Measurements from ENCODE around the gene RALGAPB.
A peak's percentile ranks its signal among the peaks of the same experiment; 100 is the strongest.
"Not testable (repeated sequence)": the region's sequence is repeated elsewhere in the genome, so short reads cannot be mapped to it uniquely, and the experiment has no call there.

RALGAPB gene

DNA sequence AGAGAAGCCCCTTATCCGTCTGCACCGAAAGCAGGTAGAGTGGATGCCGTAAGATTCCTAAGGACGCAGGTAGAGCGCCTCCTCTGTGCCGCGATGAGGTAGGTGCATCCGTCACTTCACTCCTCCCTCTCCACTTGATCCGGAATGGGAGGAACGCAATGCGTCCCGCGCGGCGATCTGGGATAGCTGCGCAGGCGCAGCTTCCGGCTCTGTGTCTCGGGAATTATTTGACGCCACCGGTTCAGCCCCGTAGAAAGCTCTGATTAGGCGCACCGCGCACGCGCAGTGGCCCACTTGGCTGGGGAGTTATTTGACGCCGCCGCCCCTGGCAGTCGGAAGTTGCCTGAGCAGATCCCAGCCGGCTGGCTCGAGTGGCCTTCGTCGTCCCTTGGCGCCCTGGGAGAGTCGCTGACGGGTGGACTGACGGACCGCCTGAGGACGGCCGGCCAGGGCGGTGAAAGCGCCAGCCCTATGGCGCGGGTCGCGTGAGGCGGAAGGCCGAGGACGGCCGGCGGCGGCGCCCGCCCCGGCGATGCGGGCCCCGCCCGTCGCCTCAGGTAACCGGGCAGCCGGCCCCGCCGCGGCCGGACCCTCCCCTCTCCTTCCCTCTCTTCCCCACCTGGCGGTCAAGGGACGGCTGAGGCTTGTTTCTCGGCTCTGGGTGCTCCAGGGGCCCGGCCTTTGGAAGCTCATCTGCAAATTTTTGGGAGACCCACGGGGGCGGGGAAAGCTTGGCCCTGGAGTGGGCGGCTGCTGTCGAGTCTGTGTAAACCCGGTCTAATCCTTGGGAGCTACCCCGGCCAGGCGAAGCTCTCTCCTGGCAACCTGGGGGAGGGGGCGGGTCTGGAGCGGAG lies at the start of gene RALGAPB:
Gene RALGAPB, plus strand, starts transcription at position 331 of the 854 bp plus-strand sequence. CDS start 15,590 bp downstream, outside the sequence.
- DNase-seq = peak; percentile 94 to 97 (median 96)

DNA sequence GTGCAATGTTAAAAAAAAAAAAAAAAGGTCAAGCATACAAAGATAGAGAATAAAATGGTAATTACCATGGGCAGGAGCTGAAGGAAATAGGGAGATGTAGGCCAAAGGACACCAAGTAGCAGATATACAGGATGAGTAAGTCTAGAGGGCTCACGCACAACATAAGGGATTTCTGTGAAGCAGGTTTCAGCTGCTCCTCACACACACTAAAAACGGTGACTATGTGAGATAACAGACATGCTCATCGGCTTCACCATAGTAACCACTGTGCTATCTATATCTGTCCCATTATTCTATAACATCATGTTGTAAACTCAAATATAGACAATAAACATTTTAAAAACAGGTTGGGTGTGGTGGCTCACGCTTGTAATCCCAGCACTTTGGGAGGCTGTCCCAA lies 49.1 kb upstream of the RALGAPB start:
- no peak for DNase-seq

DNA sequence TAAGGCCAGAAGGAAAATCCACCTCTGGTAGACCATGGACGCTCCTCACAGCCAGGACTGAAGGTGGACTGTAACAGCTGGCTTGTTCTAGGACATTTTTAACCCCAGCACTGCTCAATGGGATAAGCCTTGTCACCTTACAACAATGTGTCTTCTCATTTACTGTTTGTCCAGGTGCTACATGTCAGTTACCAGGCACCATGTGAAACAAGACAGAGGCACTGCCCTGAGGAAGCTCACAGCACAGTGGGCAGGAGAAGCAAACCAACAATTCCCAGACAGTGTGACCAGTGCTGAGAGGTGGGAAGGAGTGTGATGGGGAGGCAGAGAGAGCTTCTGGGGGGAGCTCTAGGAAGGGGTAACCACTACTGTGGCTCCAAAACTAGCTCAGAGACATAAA lies 48.2 kb upstream of the RALGAPB start:
- DNase-seq = no peak

DNA sequence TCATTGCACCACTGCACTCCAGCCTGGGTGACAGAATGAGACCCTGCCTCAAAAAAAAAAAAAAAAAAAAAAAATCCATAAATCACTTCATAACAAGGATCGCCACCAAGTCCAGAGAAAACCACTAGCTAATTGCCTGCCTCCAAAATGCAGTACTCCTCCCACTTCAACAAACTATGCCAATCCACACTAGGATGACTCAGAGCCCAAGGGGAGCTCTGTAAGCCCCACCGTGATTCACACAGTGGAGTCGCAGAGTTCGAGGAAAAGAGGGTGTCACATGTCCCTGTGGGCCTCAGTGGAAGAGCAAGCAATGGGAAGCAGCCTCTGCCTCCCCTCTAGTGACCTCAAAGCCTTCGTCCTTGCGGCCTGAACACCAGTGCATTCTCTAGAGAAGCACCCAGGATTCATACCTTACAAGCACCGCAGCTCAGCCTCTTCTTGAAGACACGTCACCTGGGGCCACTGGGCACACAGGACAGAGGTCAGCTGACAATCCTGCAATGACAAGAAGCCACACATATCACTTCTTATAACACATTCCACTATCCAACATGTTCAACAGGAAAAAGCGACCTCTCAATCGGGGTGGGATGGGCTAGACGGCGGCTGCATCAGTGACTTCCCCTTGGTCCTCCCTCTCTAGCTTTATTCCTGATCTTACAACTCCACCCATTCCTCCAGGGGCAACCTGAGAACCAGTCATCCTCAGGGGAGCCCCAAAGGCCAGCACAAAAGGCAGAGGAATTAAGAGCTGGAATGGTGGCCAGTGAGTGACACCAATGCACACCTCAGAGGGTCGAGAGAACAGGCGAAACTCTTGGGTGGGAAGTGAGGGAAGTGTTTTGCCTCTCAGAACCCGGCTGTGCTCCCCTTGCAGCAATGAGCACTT lies 46.4 kb upstream of the RALGAPB start:
- no peak for DNase-seq

DNA sequence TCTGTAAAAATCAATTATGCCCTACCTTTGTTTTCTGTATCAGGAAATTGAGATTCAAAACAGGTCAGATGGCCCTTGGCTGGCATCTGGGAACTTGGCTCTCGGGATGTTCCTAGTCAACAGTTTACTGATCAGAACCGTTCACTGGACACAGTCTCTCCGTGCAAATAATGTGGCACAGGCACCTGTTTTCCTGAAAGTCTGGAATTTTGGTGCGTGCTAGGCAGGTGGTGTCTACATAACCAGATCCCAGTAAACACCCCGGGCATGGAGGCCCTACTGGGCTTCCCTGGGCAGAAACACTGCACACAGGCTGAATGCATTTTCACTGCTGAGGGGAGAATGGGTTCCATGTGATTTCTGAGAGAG lies 45.0 kb upstream of the RALGAPB start:
- DNase-seq = no peak

DNA sequence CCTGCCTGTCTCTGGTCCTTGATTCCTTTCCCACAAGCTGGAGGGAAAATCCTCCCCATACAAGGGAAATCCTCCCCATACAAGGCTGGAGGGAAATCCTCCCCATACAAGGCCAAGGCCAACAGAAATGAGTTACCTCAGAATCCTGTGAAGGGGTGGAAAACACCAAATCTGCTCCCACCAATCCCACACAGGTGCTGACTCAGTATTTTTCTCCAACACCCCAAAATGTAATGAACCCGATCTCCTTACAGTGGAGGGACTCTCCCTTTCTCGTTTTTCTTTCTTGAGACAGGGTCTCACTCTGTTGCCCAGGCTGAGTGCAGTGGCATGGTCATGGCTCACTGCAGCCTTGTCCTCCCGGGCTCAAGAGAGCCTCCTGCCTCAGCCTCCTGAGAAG lies 43.8 kb upstream of the RALGAPB start:
- DNase-seq = no peak

DNA sequence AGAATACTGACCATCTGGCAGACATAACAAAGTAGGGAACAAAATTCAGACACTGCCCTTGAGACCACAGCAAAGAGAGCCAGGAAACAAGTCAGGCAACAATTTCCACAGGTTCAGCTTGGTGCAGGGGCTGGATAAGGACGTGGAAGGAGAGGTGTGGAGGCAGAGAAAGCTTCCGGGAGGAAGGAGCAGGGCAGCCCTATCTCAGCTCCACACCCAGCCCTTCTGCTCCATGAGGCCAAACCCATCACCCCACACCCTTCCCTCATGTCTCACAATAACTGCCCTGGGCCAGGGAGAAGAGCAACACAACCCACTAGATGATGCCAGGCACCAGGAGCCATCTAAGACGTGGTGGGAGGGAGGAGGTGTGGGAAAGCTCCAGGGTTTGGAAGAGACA lies 43.3 kb upstream of the RALGAPB start:
- no peak for DNase-seq

DNA sequence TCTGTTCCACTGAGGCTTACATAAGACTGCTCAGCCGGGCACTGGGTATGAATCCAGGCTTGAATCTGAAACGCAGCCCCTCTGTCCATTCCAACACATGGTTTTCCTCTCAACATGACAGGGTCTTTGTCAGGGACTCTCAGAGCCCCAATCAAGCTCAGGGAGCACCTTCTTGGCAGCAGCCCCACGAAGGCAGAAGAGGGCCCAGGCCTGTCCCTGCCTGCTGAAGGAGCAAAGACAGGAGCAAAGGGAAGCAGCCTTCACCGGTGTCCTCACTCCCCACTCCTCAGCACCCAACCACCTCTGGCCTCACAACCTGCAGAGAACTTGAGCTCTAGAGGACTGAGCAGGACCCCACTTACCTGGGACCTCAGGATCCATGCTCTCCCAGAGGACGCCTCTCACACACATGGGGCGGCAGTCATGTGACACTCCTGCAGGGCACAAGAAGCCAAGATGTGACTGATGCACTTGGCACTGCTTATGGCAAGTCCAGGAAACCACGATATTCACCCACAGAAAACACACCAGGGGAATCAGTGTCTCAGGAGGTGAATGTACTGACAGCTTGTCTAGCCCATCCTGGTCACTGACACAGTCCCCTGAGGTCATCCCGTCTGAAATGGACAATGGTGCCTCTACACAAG lies 41.8 kb upstream of the RALGAPB start:
- DNase-seq = no peak

DNA sequence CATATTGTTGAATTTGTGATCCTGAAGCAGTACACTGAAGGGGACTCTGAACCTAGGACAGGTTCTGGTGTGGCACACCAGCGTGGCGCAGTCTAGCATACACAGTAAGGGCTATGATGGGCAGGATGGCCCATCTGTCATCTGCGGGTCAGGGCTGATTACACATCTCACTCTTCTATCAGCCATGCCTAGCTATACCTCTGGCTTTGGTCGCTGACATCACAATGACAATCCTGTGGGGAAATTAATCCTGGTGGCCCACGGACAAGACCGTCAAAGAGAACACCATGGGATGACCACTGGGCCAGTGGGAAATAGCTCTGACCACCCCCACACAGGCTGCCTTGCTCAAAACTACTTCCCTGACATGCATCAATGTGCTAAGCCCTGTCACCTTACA lies 40.4 kb upstream of the RALGAPB start:
- DNase-seq = no peak

DNA sequence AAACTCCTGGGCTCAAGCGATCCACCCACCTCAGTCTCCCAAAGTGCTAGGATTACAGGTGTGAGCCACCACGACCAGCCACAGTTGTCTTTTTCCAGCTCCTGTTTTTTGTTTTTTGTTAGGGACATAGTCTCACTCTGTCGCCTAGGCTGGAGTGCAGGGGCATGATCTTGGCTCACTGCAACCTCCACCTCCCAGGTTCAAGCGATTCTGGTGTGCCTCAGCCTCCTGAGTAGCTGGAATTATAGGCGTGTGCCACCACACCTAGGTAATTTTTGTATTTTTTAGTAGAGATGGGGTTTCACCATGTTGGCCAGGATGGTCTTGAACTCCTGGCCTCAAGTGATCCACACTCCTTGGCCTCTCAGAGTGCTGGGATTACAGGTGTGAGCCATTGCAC lies 39.8 kb upstream of the RALGAPB start:
- DNase-seq = not testable (repeated sequence)

DNA sequence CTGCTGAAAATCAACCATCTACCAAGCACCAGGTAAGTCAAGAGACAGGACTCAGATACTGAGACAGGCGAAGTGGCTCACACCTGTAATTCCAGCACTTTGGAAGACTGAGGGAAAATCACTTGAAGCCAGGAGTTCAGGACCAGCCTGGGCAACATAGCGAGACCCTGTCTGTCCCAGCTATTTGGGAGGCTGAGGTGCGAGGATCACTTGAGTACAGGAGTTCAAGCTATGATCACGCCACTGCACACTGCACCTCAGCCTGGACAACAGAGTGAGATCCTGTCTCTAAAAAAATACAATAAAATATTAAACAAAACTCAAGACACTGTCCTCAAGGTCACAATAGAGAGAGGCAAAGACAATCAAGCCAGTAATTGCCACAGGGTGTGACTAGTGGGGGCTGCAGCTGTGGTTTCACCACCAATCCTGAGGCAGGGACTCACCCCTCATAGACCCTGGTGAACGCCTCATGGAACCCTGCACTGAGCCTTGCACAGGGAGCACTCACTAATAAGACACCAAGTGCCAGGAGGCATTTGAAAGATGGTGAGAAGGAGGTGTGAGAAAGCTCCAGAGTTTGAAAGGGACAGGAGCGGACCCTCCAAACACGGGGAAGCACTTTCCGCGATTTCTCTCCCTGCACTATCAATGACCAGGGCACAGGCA lies 39.2 kb upstream of the RALGAPB start:
- no peak for DNase-seq

DNA sequence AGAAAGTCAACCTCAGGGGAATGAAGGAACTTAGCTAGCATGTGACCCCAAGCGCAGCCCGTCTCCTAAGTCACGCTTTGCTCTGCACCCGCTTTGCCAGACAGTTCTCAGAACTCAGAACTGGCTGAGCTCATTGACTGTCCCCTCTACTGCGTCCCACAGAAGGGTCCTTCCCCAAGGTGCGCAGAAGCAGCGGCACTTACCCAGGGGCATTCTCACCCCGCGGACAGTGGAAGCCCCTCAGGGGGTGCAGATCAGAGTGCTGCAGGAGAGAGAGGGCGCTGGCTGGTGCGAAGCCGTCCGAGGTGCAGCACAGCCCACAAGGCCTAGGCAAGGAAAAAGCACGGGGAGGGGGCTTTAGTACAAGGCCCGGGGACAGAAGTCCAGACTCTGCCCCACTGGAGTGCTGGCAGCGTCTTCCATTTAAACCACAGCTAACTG lies 38.3 kb upstream of the RALGAPB start:
- DNase-seq = peak in 1 of 4 experiments; percentile 15

DNA sequence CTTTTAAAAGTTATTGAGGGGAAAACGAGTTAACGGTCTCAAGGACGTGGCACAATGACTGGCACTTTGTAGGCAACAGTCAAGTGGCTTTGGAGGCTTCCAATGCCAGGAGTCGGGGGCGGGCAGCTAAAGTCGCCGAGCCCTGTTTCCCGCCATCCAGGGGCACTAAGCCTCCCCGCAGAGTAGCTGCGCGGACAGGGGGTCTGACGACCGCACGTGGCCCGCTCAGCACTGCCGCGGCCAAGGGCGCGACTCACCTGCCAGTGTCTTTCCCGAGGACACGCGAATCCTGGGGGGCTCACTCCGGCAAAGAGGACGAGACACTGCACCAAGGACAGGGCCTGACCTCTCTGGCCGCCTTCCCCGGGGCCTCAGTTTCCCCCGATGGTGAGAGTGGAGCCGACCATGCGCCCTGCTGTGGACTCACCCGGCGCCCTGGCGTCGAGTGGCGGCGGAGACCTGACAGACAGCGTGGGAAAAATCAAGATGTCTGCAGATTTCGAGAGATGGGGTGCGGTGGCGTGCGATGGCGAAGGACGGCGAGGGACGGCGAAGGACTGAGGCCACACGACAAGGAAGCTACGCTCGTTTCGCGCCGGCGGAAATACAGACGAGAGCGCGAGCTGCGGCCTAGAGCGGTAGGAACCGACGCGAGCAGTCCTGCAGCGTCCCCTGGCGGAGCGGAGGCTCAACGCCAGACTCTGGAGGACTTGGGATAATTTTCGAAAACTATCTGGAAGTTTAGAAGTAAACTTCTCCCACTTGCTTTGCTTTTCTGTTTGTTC lies 37.7 kb upstream of the RALGAPB start, which contains the start of gene SNHG17:
Gene SNHG17, minus strand, starts transcription at position 559 of the 785 bp plus-strand sequence.
- DNase-seq = peak; percentile 82 to 85 (median 83)

DNA sequence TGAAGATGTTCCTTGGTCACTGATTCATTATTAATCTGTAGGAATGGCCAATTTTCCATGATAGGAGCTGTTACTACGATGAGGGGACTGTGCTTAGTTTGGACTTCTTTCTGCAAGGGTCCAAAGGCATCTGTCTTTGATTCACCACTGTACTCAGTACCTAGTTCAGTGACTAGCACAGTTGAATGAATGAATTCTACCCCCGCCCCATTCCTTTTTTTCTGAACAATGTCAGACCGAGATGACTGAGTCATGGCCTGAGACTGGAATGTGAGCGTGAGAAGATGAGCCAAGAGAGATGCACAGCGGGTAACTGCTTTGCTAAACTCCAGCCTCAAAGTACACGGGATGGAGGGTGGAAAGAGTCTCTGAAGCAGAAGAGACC lies 37.1 kb upstream of the RALGAPB start:
- no peak for DNase-seq

DNA sequence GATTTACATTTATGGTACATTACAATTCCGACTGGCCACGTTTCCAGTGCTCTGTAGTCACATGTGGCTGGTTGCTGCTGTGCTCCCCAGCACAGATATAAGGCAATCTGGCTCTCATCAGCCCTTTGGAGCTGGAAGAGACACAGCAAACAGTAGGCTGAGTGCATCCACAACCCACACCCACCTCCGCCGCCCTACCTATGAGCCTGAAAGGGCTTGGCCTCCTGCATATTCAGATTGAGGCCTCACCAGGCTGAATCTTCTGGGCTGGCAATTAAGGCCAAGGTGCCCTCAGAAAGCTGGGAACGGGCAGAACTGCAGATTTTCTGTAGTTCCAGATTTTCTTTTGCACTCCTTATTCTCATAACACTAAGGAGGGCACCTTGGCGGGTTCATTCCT lies 34.8 kb upstream of the RALGAPB start:
- DNase-seq = no peak

DNA sequence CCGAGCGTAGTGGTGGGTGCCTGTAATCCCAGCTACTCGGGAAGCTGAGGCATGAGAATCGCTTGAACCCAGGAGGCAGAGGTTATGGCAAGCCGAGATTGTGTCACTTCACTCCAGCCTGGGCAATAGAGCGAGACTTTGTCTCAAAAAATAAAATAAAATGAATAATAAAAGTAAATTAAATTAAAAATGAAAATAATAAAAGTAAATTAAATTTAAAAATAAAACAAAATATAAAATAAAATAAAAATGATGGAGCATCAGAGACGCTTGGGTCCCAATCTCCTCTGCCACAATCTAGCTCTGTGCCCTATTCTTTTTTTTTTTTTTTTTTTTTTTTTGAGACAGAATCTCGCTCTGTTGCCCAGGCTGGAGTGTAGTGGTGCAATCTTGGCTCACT lies 31.5 kb upstream of the RALGAPB start:
- not testable (repeated sequence) for DNase-seq

DNA sequence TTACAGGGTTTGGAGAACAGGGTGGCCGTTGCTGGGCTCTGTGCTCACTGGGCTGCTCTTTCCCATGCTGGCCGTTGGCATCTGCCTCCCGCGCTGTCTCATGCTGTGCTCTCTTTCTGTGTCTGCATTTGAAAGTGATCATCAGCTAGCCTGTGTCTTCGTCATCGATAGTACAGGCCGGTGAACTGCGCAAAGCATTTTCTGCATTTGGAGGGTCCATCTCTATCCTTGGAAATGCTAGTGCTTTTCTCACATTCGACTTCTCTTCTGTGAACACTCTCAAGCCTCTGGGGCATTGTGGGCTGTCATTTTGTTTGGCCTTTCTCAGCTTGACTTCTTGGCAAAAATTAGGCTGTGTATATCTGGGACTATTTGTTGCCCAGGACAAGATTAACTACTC lies 30.7 kb upstream of the RALGAPB start:
- DNase-seq = no peak

DNA sequence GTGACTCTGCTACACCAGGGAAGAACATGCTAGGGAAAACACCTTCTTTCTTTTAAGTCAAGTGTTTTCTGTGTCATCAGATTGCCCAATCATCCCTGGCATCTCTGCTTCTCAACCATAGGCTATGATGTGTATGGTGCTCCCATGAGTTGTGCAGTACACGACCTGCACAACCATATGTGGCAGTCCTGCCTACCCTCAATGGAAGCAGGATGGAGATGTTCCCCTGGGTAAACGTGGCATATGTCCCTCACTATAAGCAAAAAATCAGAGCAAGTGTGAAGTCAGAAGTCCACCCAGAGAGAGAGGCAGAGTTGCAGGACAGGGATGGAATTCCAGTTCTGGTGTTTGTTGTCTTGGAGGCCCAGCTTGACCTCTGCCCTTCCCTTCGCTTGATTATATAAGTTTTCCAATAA lies 27.3 kb upstream of the RALGAPB start:
- DNase-seq = no peak

DNA sequence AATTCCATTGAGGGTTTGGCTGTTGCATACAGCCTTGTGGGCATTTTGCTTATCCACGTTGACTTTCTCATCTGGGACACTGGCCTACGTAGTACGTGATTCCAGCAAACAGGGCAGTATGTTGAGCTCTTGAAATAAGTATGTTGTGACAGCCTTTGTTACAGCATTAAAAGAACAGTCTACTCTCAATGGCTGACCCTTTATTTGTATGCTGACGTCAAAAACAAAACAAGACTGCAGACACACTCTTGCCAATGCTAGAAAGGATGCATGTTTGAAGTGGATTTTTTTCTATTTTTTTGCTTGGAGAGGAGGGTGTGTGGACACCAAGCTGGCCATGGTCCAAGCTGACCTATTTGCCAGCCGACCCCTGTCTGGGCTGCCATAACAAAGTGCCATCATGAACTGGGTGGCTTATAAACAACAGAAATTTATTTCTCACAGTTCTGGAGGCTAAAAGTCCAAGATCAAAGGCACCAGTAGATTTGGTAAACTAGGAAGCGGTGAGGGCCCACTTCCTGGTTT lies 26.7 kb upstream of the RALGAPB start:
- DNase-seq = no peak

DNA sequence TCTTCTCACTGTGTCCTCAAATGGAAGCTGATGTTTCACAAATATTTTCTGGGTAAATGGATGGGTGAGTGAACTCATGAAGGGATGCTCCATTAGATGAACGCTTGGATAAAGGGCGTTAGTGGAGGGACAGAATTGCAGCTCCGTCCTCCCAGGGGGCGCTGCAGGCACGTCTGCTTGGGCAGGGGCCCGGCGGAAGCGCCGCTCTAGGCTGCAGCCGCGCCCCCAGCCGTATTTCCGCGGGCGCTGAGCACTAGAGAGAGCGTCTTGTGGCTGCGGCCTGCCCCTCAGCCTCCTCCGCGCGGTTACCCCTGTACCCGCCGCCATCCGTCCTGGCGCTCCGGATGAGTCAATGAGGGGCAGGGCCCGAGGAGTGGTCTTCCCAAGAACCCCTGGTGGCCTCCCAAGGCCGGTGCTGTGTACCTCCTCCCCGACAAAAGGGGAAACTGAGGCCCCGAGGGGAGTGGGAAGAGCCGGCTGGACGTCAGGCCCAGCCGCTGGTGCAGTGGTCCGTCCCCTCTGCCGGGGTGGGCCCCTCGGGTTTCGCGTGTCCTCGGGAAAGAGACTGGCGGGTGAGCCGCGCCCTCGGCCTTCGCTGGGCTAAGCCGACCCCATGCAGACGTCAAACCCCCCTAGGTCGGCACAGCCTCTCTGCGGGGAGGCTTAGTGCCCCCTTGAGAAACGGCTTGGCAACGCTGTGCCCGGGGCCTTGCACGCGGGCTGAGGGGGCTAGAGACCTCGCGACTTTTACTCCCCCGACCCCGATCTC lies 26.0 kb upstream of the RALGAPB start:
- DNase-seq = peak; percentile 84 to 90 (median 90)

DNA sequence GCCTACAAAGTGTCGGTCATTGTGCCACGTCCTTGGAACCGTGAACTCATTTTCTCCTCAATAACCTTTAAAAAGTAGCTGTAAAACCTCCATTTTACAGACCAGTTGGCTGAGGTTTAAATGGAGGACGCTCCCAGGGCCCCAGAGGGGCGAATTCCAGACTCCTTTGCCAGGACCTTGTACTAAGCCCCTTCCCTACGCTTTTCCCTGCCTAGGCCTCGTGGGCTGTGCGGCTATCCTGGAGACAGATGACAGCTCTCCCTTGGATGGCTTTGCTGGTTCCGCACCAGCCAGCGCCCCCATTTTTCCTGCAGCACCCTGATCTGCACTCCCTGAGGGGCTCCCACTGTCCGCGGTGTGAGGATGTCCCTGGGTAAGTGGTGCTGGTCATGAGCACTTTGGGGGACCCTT lies 25.4 kb upstream of the RALGAPB start:
- DNase-seq = no peak
